Activated T-cell treated with anti-CD3 and anti-CD28 coated beads, Interleukin-2, amount 50 U/mL, for 72 hours (primary cell): ENCODE data around the gene ARIH1. TPM values are rescaled to one million over a fixed set of nuclear protein-coding genes. Genes with fewer than 3 reads are reported as not detected.

Experiments used
- ATAC-seq, 2 donors: fragments of 150-1000 bp; cut with Tn5 transposase; replicated peaks in 1 of 2; 2 replicates each; pipeline ENCODE4 v1.10.0; 2021; ENCODE audit warnings: moderate library complexity in 2 of 2, mild to moderate bottlenecking in 1 of 2
- DNase-seq, 2 donors: peaks; one replicate each; pipeline ENCODE4 v3.0.0; 2021 to 2022; ENCODE audit warnings: mixed read lengths in 1 of 2
- H3K27ac Mint-ChIP-seq: one replicate; pipeline ENCODE4 v1.8.0; 2022; ENCODE audit warnings: mild to moderate bottlenecking, moderate library complexity, mixed read lengths
- H3K27me3 Mint-ChIP-seq: one replicate; pipeline ENCODE4 v1.8.0; 2022; ENCODE audit warnings: low read depth, mixed read lengths
- H3K36me3 Mint-ChIP-seq, 2 donors: one replicate each; pipeline ENCODE4 v1.8.0; 2022; ENCODE audit warnings: mixed read lengths in 2 of 2, mild to moderate bottlenecking in 1 of 2; ENCODE audit not compliant: insufficient read depth in 2 of 2
- H3K4me1 Mint-ChIP-seq: one replicate; pipeline ENCODE4 v1.8.0; 2022; ENCODE audit warnings: low read depth, mixed read lengths
- H3K4me3 Mint-ChIP-seq, 2 donors: one replicate each; pipeline ENCODE4 v1.8.0; 2022; ENCODE audit warnings: mild to moderate bottlenecking in 2 of 2, mixed read lengths in 2 of 2, moderate library complexity in 2 of 2
- H3K9me3 Mint-ChIP-seq, 2 donors: one replicate each; pipeline ENCODE4 v1.8.0; 2022; ENCODE audit warnings: mixed read lengths in 2 of 2
- total RNA-seq, 2 donors: library from RNA; stranded (reverse); gene quantifications; one replicate each; pipeline ENCODE4 v1.2.3, GENCODE V29; 2022

Gene ARIH1
- total RNA-seq, 2 donors from 2014 or later, result 206 to 227 TPM

- Mint-ChIP-seq H3K27ac (peak overlapping the region; percentile 6), H3K9me3 (no peaks in the 10 kb centered on the region), H3K36me3 (peaks cover 0 to 6% of the 10 kb centered on the region in 2 donors), H3K4me3 (no peak overlapping the region), H3K27me3 (no peaks in the 10 kb centered on the region), H3K4me1 (no peaks in the 10 kb centered on the region)
- ATAC-seq (no peak), DNase-seq (no peak)
Measured at GRCh38 chr15:72564091-72564490, 90.0 kb downstream of the ARIH1 start.

- H3K4me3 Mint-ChIP-seq, result no peak overlapping the region
- no peaks in the 10 kb centered on the region for H3K9me3 Mint-ChIP-seq
- ATAC-seq (no peak), DNase-seq (no peak)
- H3K27me3 Mint-ChIP-seq, result no peaks in the 10 kb centered on the region
- H3K4me1 Mint-ChIP-seq, result no peaks in the 10 kb centered on the region
- peaks cover 2 to 5% of the 10 kb centered on the region in 2 donors for H3K36me3 Mint-ChIP-seq
- H3K27ac Mint-ChIP-seq, result no peak overlapping the region
Measured at GRCh38 chr15:72566973-72567372, 92.8 kb downstream of the ARIH1 start.

GRCh38 chr15:72570059-72570458 lies 95.9 kb downstream of the ARIH1 start:
- ATAC-seq (no peak), DNase-seq (no peak)
- Mint-ChIP-seq H3K4me1 (no peaks in the 10 kb centered on the region), H3K36me3 (peaks cover 2% of the 10 kb centered on the region in 2 donors), H3K27ac (peak overlapping the region; percentile 54), H3K9me3 (no peaks in the 10 kb centered on the region), H3K27me3 (no peaks in the 10 kb centered on the region), H3K4me3 (no peak overlapping the region)

GRCh38 chr15:72579814-72580213 lies 105.7 kb downstream of the ARIH1 start:
- ATAC-seq, result no peak
- no peak overlapping the region for H3K27ac Mint-ChIP-seq
- peaks cover 12 to 27% of the 10 kb centered on the region in 2 donors for H3K36me3 Mint-ChIP-seq
- peaks cover 2 to 5% of the 10 kb centered on the region in 2 donors for H3K9me3 Mint-ChIP-seq
- no peaks in the 10 kb centered on the region for H3K4me1 Mint-ChIP-seq
- no peak overlapping the region for H3K4me3 Mint-ChIP-seq
- no peak for DNase-seq
- no peaks in the 10 kb centered on the region for H3K27me3 Mint-ChIP-seq

GRCh38 chr15:72584006-72584405 lies 109.9 kb downstream of the ARIH1 start:
- H3K9me3 Mint-ChIP-seq, result peaks cover 1% of the 10 kb centered on the region in 2 donors
- ATAC-seq (no peak), DNase-seq (no peak)
- no peak overlapping the region for H3K27ac Mint-ChIP-seq
- H3K36me3 Mint-ChIP-seq, result peaks cover 5 to 18% of the 10 kb centered on the region in 2 donors
- H3K27me3 Mint-ChIP-seq, result no peaks in the 10 kb centered on the region
- H3K4me1 Mint-ChIP-seq, result no peaks in the 10 kb centered on the region
- no peak overlapping the region for H3K4me3 Mint-ChIP-seq

- ATAC-seq, result no peak
- H3K9me3 Mint-ChIP-seq, result no peaks in the 10 kb centered on the region
- no peak overlapping the region for H3K4me3 Mint-ChIP-seq
- DNase-seq, result no peak
- peak overlapping the region; percentile 71 for H3K27ac Mint-ChIP-seq
- H3K27me3 Mint-ChIP-seq, result no peaks in the 10 kb centered on the region
- no peaks in the 10 kb centered on the region for H3K4me1 Mint-ChIP-seq
- peaks cover 2 to 13% of the 10 kb centered on the region in 2 donors for H3K36me3 Mint-ChIP-seq
Measured at GRCh38 chr15:72585025-72585424, 110.9 kb downstream of the ARIH1 start.

- peak overlapping the region; percentile 71 for H3K27ac Mint-ChIP-seq
- ATAC-seq (no peak), DNase-seq (no peak)
- H3K9me3 Mint-ChIP-seq, result no peaks in the 10 kb centered on the region
- no peak overlapping the region for H3K4me3 Mint-ChIP-seq
- no peaks in the 10 kb centered on the region for H3K4me1 Mint-ChIP-seq
- H3K36me3 Mint-ChIP-seq, result peaks cover 1 to 9% of the 10 kb centered on the region in 2 donors
- H3K27me3 Mint-ChIP-seq, result no peaks in the 10 kb centered on the region
Measured at GRCh38 chr15:72585476-72586058, 111.4 kb downstream of the ARIH1 start.

- H3K4me1 Mint-ChIP-seq, result no peaks in the 10 kb centered on the region
- H3K4me3 Mint-ChIP-seq, result no peak overlapping the region
- ATAC-seq (no peak), DNase-seq (no peak)
- peak overlapping the region; percentile 76 for H3K27ac Mint-ChIP-seq
- H3K36me3 Mint-ChIP-seq, result peaks cover 1 to 9% of the 10 kb centered on the region in 2 donors
- H3K9me3 Mint-ChIP-seq, result no peaks in the 10 kb centered on the region
- no peaks in the 10 kb centered on the region for H3K27me3 Mint-ChIP-seq
Measured at GRCh38 chr15:72588096-72588495, 114.0 kb downstream of the ARIH1 start.

- Mint-ChIP-seq H3K4me1 (no peaks in the 10 kb centered on the region), H3K4me3 (no peak overlapping the region), H3K9me3 (no peaks in the 10 kb centered on the region), H3K36me3 (peaks cover 0 to 4% of the 10 kb centered on the region in 2 donors), H3K27me3 (no peaks in the 10 kb centered on the region), H3K27ac (peak overlapping the region; percentile 24)
- ATAC-seq (no peak), DNase-seq (no peak)
Measured at GRCh38 chr15:72590427-72590826, 116.3 kb downstream of the ARIH1 start.

- Mint-ChIP-seq H3K9me3 (no peaks in the 10 kb centered on the region), H3K27ac (no peak overlapping the region), H3K36me3 (no peaks in the 10 kb centered on the region), H3K4me3 (no peak overlapping the region), H3K4me1 (no peaks in the 10 kb centered on the region), H3K27me3 (no peaks in the 10 kb centered on the region)
- ATAC-seq, result no peak
- no peak for DNase-seq
Measured at GRCh38 chr15:72591361-72591760, 117.2 kb downstream of the ARIH1 start.

GRCh38 chr15:72592097-72592496 lies 118.0 kb downstream of the ARIH1 start:
- Mint-ChIP-seq H3K4me3 (no peak overlapping the region), H3K9me3 (no peaks in the 10 kb centered on the region), H3K36me3 (no peaks in the 10 kb centered on the region), H3K4me1 (no peaks in the 10 kb centered on the region), H3K27me3 (no peaks in the 10 kb centered on the region), H3K27ac (no peak overlapping the region)
- ATAC-seq (no peak), DNase-seq (no peak)

- DNase-seq (no peak), ATAC-seq (no peak)
- no peaks in the 10 kb centered on the region for H3K4me1 Mint-ChIP-seq
- H3K4me3 Mint-ChIP-seq, result no peak overlapping the region
- H3K27me3 Mint-ChIP-seq, result no peaks in the 10 kb centered on the region
- H3K36me3 Mint-ChIP-seq, result no peaks in the 10 kb centered on the region
- H3K27ac Mint-ChIP-seq, result no peak overlapping the region
- no peaks in the 10 kb centered on the region for H3K9me3 Mint-ChIP-seq
Measured at GRCh38 chr15:72592676-72593075, 118.5 kb downstream of the ARIH1 start.

- Mint-ChIP-seq H3K9me3 (no peaks in the 10 kb centered on the region), H3K27ac (no peak overlapping the region)
Measured at GRCh38 chr15:72593838-72594237, 119.7 kb downstream of the ARIH1 start.

GRCh38 chr15:72599855-72600464 lies 125.8 kb downstream of the ARIH1 start:
- Mint-ChIP-seq H3K9me3 (no peaks in the 10 kb centered on the region), H3K4me3 (no peak overlapping the region), H3K36me3 (no peaks in the 10 kb centered on the region), H3K27me3 (no peaks in the 10 kb centered on the region), H3K4me1 (no peaks in the 10 kb centered on the region), H3K27ac (no peak overlapping the region)
- ATAC-seq (peak; percentile 53 to 55), DNase-seq (peak; percentile 14 to 23)

More at GRCh38 chr15:72593838-72594237, 119.7 kb downstream of the ARIH1 start:
- H3K36me3 Mint-ChIP-seq, result no peaks in the 10 kb centered on the region
- H3K27me3 Mint-ChIP-seq, result no peaks in the 10 kb centered on the region
- DNase-seq, result no peak
- H3K4me1 Mint-ChIP-seq, result no peaks in the 10 kb centered on the region
- ATAC-seq, result no peak
- no peak overlapping the region for H3K4me3 Mint-ChIP-seq
